Ishikawa (cell line): ENCODE data around the gene MTPN.

Experiments used
- CEBPB ChIP-seq: IDR thresholded peaks from 2 replicates; pipeline ENCODE4 v1.6.1; 2012
- CREB1 ChIP-seq: IDR thresholded peaks from 2 replicates; pipeline ENCODE4 v1.6.1; 2012; ENCODE audit warnings: low read depth
- EGR1 ChIP-seq: IDR thresholded peaks from 2 replicates; pipeline ENCODE4 v1.6.1; 2012
- EP300 ChIP-seq: IDR thresholded peaks from 2 replicates; pipeline ENCODE4 v1.6.1; 2012; ENCODE audit warnings: borderline replicate concordance
- FOXM1 ChIP-seq: IDR thresholded peaks from 2 replicates; pipeline ENCODE4 v1.6.1; 2012; ENCODE audit warnings: low read depth, borderline replicate concordance
- MAX ChIP-seq: IDR thresholded peaks from 2 replicates; pipeline ENCODE4 v1.6.1; 2012
- NFIC ChIP-seq: IDR thresholded peaks from 2 replicates; pipeline ENCODE4 v1.6.1; 2012
- RAD21 ChIP-seq: IDR thresholded peaks from 2 replicates; pipeline ENCODE4 v1.6.1; 2012; ENCODE audit warnings: low read depth
- TAF1 ChIP-seq: IDR thresholded peaks from 2 replicates; pipeline ENCODE4 v1.6.1; 2012; ENCODE audit warnings: low read depth, mild to moderate bottlenecking
- TCF12 ChIP-seq: IDR thresholded peaks from 2 replicates; pipeline ENCODE4 v1.6.1; 2012; ENCODE audit warnings: low read depth
- TEAD4 ChIP-seq: IDR thresholded peaks from 2 replicates; pipeline ENCODE4 v1.6.1; 2012
- USF1 ChIP-seq: IDR thresholded peaks from 2 replicates; pipeline ENCODE4 v1.6.1; 2012
- YY1 ChIP-seq: IDR thresholded peaks from 2 replicates; pipeline ENCODE4 v1.6.1; 2012; ENCODE audit warnings: low read depth
- ZBTB7A ChIP-seq: IDR thresholded peaks from 2 replicates; pipeline ENCODE4 v1.6.1; 2012; ENCODE audit warnings: low read depth
- TF ChIP-seq, protein P1 (sequence below): IDR thresholded peaks from 2 replicates; pipeline ENCODE4 v1.6.1; 2012; ENCODE audit warnings: low read depth, mild to moderate bottlenecking

The MTPN gene

DNA sequence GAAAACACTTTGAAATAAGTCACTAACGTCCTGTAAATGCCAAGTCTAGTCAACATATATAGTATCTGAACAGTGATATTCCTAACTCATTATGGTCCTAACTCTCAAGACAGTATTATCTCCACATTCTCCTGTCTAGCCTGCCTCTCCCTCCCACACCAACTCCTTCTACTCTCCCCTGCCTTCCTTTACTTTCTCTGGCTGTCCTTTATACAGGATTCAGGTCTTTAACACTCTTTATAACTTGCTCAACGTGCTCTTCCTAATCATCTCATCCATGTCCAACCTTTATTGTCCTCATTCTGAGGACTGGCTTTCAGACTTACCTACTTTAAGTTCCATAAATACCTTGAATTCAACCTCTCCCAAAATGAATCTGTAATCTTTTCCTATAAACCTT lies 42.5 kb downstream of the MTPN start:
- TF ChIP-seq EGR1 (no peak), MAX (no peak), USF1 (no peak), RAD21 (no peak), TAF1 (no peak), YY1 (no peak), EP300 (no peak), CREB1 (no peak), TEAD4 (no peak), CEBPB (no peak), TCF12 (no peak), NFIC (no peak), FOXM1 (no peak), ZBTB7A (no peak)
- TF ChIP-seq, protein P1, sequence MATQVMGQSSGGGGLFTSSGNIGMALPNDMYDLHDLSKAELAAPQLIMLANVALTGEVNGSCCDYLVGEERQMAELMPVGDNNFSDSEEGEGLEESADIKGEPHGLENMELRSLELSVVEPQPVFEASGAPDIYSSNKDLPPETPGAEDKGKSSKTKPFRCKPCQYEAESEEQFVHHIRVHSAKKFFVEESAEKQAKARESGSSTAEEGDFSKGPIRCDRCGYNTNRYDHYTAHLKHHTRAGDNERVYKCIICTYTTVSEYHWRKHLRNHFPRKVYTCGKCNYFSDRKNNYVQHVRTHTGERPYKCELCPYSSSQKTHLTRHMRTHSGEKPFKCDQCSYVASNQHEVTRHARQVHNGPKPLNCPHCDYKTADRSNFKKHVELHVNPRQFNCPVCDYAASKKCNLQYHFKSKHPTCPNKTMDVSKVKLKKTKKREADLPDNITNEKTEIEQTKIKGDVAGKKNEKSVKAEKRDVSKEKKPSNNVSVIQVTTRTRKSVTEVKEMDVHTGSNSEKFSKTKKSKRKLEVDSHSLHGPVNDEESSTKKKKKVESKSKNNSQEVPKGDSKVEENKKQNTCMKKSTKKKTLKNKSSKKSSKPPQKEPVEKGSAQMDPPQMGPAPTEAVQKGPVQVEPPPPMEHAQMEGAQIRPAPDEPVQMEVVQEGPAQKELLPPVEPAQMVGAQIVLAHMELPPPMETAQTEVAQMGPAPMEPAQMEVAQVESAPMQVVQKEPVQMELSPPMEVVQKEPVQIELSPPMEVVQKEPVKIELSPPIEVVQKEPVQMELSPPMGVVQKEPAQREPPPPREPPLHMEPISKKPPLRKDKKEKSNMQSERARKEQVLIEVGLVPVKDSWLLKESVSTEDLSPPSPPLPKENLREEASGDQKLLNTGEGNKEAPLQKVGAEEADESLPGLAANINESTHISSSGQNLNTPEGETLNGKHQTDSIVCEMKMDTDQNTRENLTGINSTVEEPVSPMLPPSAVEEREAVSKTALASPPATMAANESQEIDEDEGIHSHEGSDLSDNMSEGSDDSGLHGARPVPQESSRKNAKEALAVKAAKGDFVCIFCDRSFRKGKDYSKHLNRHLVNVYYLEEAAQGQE, result no peak

DNA sequence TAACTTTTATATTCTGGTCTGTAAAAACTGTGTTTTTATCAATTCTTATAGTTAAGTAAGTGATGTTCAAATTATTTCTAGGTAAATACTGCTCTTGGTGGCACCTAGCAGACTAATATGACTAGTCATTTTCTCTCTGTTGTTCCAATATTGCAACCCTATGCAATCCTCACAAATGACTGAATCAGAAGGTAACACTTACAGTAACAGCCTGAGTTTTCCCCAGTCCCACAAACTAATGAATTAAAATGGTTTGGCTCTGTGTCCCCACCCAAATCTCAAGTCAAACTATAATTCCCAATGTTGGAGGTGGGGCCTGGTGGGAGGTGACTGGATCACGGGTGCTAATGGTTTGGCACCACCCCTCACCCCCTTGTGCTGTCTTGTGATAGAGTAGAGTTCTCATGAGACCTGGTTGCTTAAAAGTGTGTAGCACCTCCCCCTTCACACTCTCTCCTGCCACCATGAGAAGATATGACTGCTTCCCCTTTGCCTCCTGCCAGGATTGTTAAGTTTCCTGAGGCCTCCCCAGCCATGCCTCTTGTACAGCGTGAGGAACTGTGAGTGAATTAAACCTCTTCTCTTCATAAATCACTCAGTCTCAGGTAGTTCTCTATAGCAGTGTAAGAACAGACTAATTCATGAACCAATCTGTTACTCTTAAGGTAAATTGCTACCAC lies 43.5 kb downstream of the MTPN start:
- TF ChIP-seq TEAD4, result no peak
- TF ChIP-seq USF1, result no peak

DNA sequence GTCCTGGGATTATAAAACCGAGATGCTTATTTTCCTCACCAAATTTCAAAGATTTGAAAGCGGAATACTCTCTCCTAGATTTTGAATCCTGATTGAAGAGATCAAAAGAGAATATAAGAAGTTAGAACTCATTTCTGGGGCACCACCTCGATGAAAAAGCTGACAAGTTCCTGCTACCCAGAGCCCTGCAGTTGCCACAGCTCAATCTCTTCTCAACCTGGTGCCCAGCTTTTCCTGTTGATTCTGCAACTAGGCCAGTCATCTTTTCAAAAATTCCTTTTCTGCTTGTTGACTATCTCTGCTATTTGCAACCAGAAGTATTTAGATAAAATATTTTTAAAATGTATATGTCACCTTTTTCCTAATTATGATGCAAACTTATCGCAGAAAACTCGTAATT lies 45.0 kb downstream of the MTPN start:
- TF ChIP-seq MAX, result no peak
- no peak for TF ChIP-seq TAF1
- no peak for TF ChIP-seq CREB1
- TF ChIP-seq TCF12, result no peak
- TF ChIP-seq, protein P1, result no peak
- no peak for TF ChIP-seq TEAD4
- no peak for TF ChIP-seq YY1
- no peak for TF ChIP-seq FOXM1
- no peak for TF ChIP-seq NFIC
- TF ChIP-seq EP300, result no peak
- no peak for TF ChIP-seq RAD21
- TF ChIP-seq EGR1, result no peak

- TF ChIP-seq TEAD4 (no peak), CREB1 (no peak), ZBTB7A (no peak), EP300 (no peak), TAF1 (no peak), TCF12 (no peak), USF1 (no peak), CEBPB (no peak), RAD21 (no peak), NFIC (no peak), EGR1 (no peak)
- TF ChIP-seq, protein P1, result no peak
Observed at GRCh38 chr7:135930565-135931461, 46.3 kb downstream of the MTPN start.
